GM19025 (cell line): ENCODE results near the gene UTS2R.
"Not testable (repeated sequence)": the region's sequence is repeated elsewhere in the genome, so short reads cannot be mapped to it uniquely, and the experiment has no call there.

Experiments
- ATAC-seq: cut with Tn5 transposase; IDR thresholded peaks from one replicate; pipeline ENCODE4 v1.9.1; 2021; ENCODE audit warnings: mild to moderate bottlenecking, low read depth, moderate library complexity; ENCODE audit not compliant: unreplicated experiment

UTS2R gene

GRCh38 chr17:82403662-82404660 lies 32.4 kb downstream of the UTS2R start:
- ATAC-seq, result no peak

- ATAC-seq, result no peak
Measured at GRCh38 chr17:82405051-82405450, 33.5 kb downstream of the UTS2R start.

- ATAC-seq, result no peak
Measured at GRCh38 chr17:82406131-82406671, 34.6 kb downstream of the UTS2R start.

- no peak for ATAC-seq
Measured at GRCh38 chr17:82407255-82407654, 35.7 kb downstream of the UTS2R start.

GRCh38 chr17:82408288-82408937 lies 36.8 kb downstream of the UTS2R start:
- ATAC-seq, result no peak

- no peak for ATAC-seq
Measured at GRCh38 chr17:82408938-82409318, 37.4 kb downstream of the UTS2R start.

- ATAC-seq, result no peak
Measured at GRCh38 chr17:82410014-82410716, 38.6 kb downstream of the UTS2R start.

GRCh38 chr17:82411396-82412053 lies 40.0 kb downstream of the UTS2R start:
- ATAC-seq, result no peak

GRCh38 chr17:82412081-82412480 lies 40.5 kb downstream of the UTS2R start:
- not testable (repeated sequence) for ATAC-seq

- no peak for ATAC-seq
Measured at GRCh38 chr17:82412535-82413520, 41.3 kb downstream of the UTS2R start.

GRCh38 chr17:82414548-82415281 lies 43.1 kb downstream of the UTS2R start:
- no peak for ATAC-seq

- ATAC-seq, result no peak
Measured at GRCh38 chr17:82415336-82415735, 43.8 kb downstream of the UTS2R start.

GRCh38 chr17:82415786-82416185 lies 44.2 kb downstream of the UTS2R start:
- ATAC-seq, result no peak

GRCh38 chr17:82416264-82416663 lies 44.7 kb downstream of the UTS2R start:
- ATAC-seq, result no peak

- no peak for ATAC-seq
Measured at GRCh38 chr17:82416771-82417170, 45.2 kb downstream of the UTS2R start.

GRCh38 chr17:82418001-82418986 lies 46.7 kb downstream of the UTS2R start, which contains the start of the genes HEXD and OGFOD3:
TSS of gene HEXD (plus strand) at chr17:82418347. CDS start at chr17:82419800, 1,453 bp downstream.
TSS of gene OGFOD3 (minus strand) at chr17:82418586. CDS start at chr17:82418485, 101 bp downstream.
- ATAC-seq, result peak; percentile 88

GRCh38 chr17:82419540-82419939 lies 48.0 kb downstream of the UTS2R start:
- ATAC-seq, result no peak
